ENCODE data around the gene ZNF532. TPM values are rescaled to one million over a fixed set of nuclear protein-coding genes. Genes with fewer than 3 reads are reported as not detected.

The ZNF532 gene
- total and polyA plus RNA-seq, 2 donors from 2014 or later, result 5.7 to 76.3 TPM

DNA sequence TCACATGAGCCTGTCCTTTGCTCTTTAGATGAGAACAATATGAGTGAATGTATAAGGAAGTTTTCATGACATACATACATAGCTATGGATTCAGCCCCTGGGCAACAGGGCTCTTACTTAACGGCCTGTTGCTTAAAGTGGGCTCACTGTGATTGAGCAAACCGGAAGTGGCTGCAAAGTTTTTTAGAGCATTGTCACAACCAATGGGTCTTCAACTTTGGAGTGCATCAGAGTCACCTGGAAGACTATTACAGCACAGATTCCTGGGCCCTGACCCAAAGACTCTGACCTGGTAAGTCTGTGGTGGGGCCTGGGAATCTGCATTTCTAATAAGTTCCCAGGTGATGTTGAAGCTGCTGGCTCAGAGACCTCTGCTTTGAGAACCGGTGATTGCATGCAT is 168.7 kb downstream of the ZNF532 start:
- H3K9me3 ChIP-seq (ENCODE audit: control insufficient read depth in 2 of 3, insufficient read depth in 1 of 3, low read length in 3 of 3), result no peaks in the 10 kb centered on the region
- no peaks in the 10 kb centered on the region for H3K27me3 ChIP-seq (ENCODE audit: control insufficient read depth, insufficient read depth, low read length)
- FAIRE-seq (no peak), DNase-seq (no peak)
- TF ChIP-seq, protein P1, sequence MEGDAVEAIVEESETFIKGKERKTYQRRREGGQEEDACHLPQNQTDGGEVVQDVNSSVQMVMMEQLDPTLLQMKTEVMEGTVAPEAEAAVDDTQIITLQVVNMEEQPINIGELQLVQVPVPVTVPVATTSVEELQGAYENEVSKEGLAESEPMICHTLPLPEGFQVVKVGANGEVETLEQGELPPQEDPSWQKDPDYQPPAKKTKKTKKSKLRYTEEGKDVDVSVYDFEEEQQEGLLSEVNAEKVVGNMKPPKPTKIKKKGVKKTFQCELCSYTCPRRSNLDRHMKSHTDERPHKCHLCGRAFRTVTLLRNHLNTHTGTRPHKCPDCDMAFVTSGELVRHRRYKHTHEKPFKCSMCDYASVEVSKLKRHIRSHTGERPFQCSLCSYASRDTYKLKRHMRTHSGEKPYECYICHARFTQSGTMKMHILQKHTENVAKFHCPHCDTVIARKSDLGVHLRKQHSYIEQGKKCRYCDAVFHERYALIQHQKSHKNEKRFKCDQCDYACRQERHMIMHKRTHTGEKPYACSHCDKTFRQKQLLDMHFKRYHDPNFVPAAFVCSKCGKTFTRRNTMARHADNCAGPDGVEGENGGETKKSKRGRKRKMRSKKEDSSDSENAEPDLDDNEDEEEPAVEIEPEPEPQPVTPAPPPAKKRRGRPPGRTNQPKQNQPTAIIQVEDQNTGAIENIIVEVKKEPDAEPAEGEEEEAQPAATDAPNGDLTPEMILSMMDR (IDR thresholded peaks at IDR 0.05; ENCODE audit: borderline replicate concordance, extremely low read depth, insufficient read depth), result no peak
- no peak overlapping the region for H3K27ac ChIP-seq (ENCODE audit: low read depth in 2 of 2, low read length in 2 of 2)
- intact Hi-C loops (cut with DNase I), result no loop called here
- H3K9ac ChIP-seq (ENCODE audit: low read length in 3 of 3), result no peak overlapping the region
- no peaks in the 10 kb centered on the region for H3K4me1 ChIP-seq (ENCODE audit: control insufficient read depth in 2 of 3, insufficient read depth in 2 of 3, low read depth in 1 of 3, low read length in 3 of 3)
- no peak overlapping the region for H3K4me3 ChIP-seq (ENCODE audit: low read length in 3 of 3)
- H3K36me3 ChIP-seq (ENCODE audit: control insufficient read depth in 2 of 3, insufficient read depth in 3 of 3, low read length in 3 of 3), result no peaks in the 10 kb centered on the region

GRCh38 chr18:59033974-59034373 is 169.3 kb downstream of the ZNF532 start:
- FAIRE-seq, result no peak
- DNase-seq, result no peak

GRCh38 chr18:59035591-59035990 is 170.9 kb downstream of the ZNF532 start:
- Histone ChIP-seq H3K4me1 (ENCODE audit: control insufficient read depth in 2 of 3, insufficient read depth in 2 of 3, low read depth in 1 of 3, low read length in 3 of 3) (no peaks in the 10 kb centered on the region), H3K27me3 (ENCODE audit: control insufficient read depth, insufficient read depth, low read length) (no peaks in the 10 kb centered on the region), H3K27ac (ENCODE audit: low read depth in 2 of 2, low read length in 2 of 2) (no peak overlapping the region), H3K36me3 (ENCODE audit: control insufficient read depth in 2 of 3, insufficient read depth in 3 of 3, low read length in 3 of 3) (no peaks in the 10 kb centered on the region), H3K9me3 (ENCODE audit: control insufficient read depth in 2 of 3, insufficient read depth in 1 of 3, low read length in 3 of 3) (no peaks in the 10 kb centered on the region), H3K9ac (ENCODE audit: low read length in 3 of 3) (no peak overlapping the region), H3K4me3 (ENCODE audit: low read length in 3 of 3) (no peak overlapping the region)
- TF ChIP-seq, protein P1 (IDR thresholded peaks at IDR 0.05; ENCODE audit: borderline replicate concordance, extremely low read depth, insufficient read depth), result no peak
- intact Hi-C loops (cut with DNase I), result no loop called here
- DNase-seq (no peak), FAIRE-seq (no peak)

More at GRCh38 chr18:59033974-59034373, 169.3 kb downstream of the ZNF532 start:
- Histone ChIP-seq H3K4me1 (ENCODE audit: control insufficient read depth in 2 of 3, insufficient read depth in 2 of 3, low read depth in 1 of 3, low read length in 3 of 3) (no peaks in the 10 kb centered on the region), H3K9me3 (ENCODE audit: control insufficient read depth in 2 of 3, insufficient read depth in 1 of 3, low read length in 3 of 3) (no peaks in the 10 kb centered on the region), H3K27ac (ENCODE audit: low read depth in 2 of 2, low read length in 2 of 2) (no peak overlapping the region), H3K27me3 (ENCODE audit: control insufficient read depth, insufficient read depth, low read length) (no peaks in the 10 kb centered on the region), H3K36me3 (ENCODE audit: control insufficient read depth in 2 of 3, insufficient read depth in 3 of 3, low read length in 3 of 3) (no peaks in the 10 kb centered on the region), H3K4me3 (ENCODE audit: low read length in 3 of 3) (no peak overlapping the region), H3K9ac (ENCODE audit: low read length in 3 of 3) (no peak overlapping the region)
- TF ChIP-seq, protein P1 (IDR thresholded peaks at IDR 0.05; ENCODE audit: borderline replicate concordance, extremely low read depth, insufficient read depth), result no peak
- intact Hi-C loops (cut with DNase I), result no loop called here

Other genes starting within 250 kb of the ZNF532 start
- gene ALPK2, start 235.8 kb upstream of the ZNF532 start, total RNA-seq, result 18.7 TPM
- gene ALPK2, start 235.8 kb upstream of the ZNF532 start, polyA plus RNA-seq (ENCODE audit: insufficient read depth, low read depth, low replicate concordance), result 5.8 TPM
- 39.4 TPM for gene MALT1, start 193.4 kb upstream of the ZNF532 start, total RNA-seq
- 10.4 TPM for gene MALT1, start 193.4 kb upstream of the ZNF532 start, polyA plus RNA-seq (ENCODE audit: insufficient read depth, low read depth, low replicate concordance)